Measurements from ENCODE around the gene SURF6.
A peak's percentile ranks its signal among the peaks of the same experiment; 100 is the strongest.

Gene SURF6

GRCh38 chr9:133375724-133376654 lies 40.0 kb upstream of the SURF6 start, which contains the start of the genes STKLD1 and SURF4:
TSS of gene STKLD1 (plus strand) at chr9:133376366. CDS start at chr9:133376474, 108 bp downstream.
TSS of gene SURF4 (minus strand) at chr9:133376060. CDS start at chr9:133375969, 91 bp downstream.
- H3K9me3 Mint-ChIP-seq, result peaks cover 18% of the 10 kb centered on the region
- peak; percentile 98 for DNase-seq
- peaks cover 5% of the 10 kb centered on the region for H3K27me3 Mint-ChIP-seq (ENCODE audit: low read depth, poor library complexity)
- H3K4me1 Mint-ChIP-seq, result peaks cover 44% of the 10 kb centered on the region
- peak within 1 kb of the TSS; percentile 98 for H3K27ac Mint-ChIP-seq
- peak within 1 kb of the TSS; percentile 97 for H3K4me3 Mint-ChIP-seq
- no peaks in the 10 kb centered on the region for H3K36me3 Mint-ChIP-seq (ENCODE audit: low read depth)
- TF ChIP-seq CTCF (IDR thresholded peaks at IDR 0.05), result no peak

- H3K27me3 Mint-ChIP-seq (ENCODE audit: low read depth, poor library complexity), result peaks cover 5% of the 10 kb centered on the region
- peaks cover 52% of the 10 kb centered on the region for H3K4me1 Mint-ChIP-seq
- no peaks in the 10 kb centered on the region for H3K36me3 Mint-ChIP-seq (ENCODE audit: low read depth)
- TF ChIP-seq CTCF (IDR thresholded peaks at IDR 0.05), result no peak
- peaks cover 18% of the 10 kb centered on the region for H3K9me3 Mint-ChIP-seq
- H3K27ac Mint-ChIP-seq, result peak overlapping the region; percentile 98
- no peak for DNase-seq
- peak overlapping the region; percentile 97 for H3K4me3 Mint-ChIP-seq
These were observed 39.2 kb upstream of the SURF6 start for GRCh38 chr9:133375116-133375723.

- Mint-ChIP-seq H3K4me3 (peak overlapping the region; percentile 97), H3K9me3 (peaks cover 18% of the 10 kb centered on the region), H3K4me1 (peaks cover 57% of the 10 kb centered on the region), H3K27ac (peak overlapping the region; percentile 98), H3K36me3 (ENCODE audit: low read depth) (no peaks in the 10 kb centered on the region), H3K27me3 (ENCODE audit: low read depth, poor library complexity) (peaks cover 5% of the 10 kb centered on the region)
- DNase-seq, result no peak
- TF ChIP-seq CTCF (IDR thresholded peaks at IDR 0.05), result no peak
These were observed 38.7 kb upstream of the SURF6 start for GRCh38 chr9:133374612-133375115.

GRCh38 chr9:133372144-133372543 lies 36.2 kb upstream of the SURF6 start:
- H3K27me3 Mint-ChIP-seq (ENCODE audit: low read depth, poor library complexity), result peaks cover 3% of the 10 kb centered on the region
- H3K4me3 Mint-ChIP-seq, result no peak overlapping the region
- peaks cover 5% of the 10 kb centered on the region for H3K9me3 Mint-ChIP-seq
- no peak for DNase-seq
- H3K4me1 Mint-ChIP-seq, result peaks cover 68% of the 10 kb centered on the region
- H3K27ac Mint-ChIP-seq, result peak overlapping the region; percentile 59
- no peak for TF ChIP-seq CTCF (IDR thresholded peaks at IDR 0.05)
- no peaks in the 10 kb centered on the region for H3K36me3 Mint-ChIP-seq (ENCODE audit: low read depth)

GRCh38 chr9:133371261-133371711 lies 35.3 kb upstream of the SURF6 start:
- H3K27me3 Mint-ChIP-seq (ENCODE audit: low read depth, poor library complexity), result no peaks in the 10 kb centered on the region
- no peak for TF ChIP-seq CTCF (IDR thresholded peaks at IDR 0.05)
- peak overlapping the region; percentile 71 for H3K27ac Mint-ChIP-seq
- no peak for DNase-seq
- H3K4me1 Mint-ChIP-seq, result peaks cover 68% of the 10 kb centered on the region
- no peaks in the 10 kb centered on the region for H3K9me3 Mint-ChIP-seq
- H3K36me3 Mint-ChIP-seq (ENCODE audit: low read depth), result no peaks in the 10 kb centered on the region
- H3K4me3 Mint-ChIP-seq, result no peak overlapping the region
